Gastrocnemius medialis (tissue), 4 donors: ENCODE data around the gene EXTL1. TPM values are rescaled to one million over a fixed set of nuclear protein-coding genes. Genes with fewer than 3 reads are reported as not detected.

Source experiments
- ATAC-seq, 2 donors: fragments of 150-250 bp; one replicate each; pipeline ENCODE4 v1.9.1; 2016
- DNase-seq, 2 donors: peaks; one replicate each; pipeline ENCODE4 v3.0.0-alpha.2; 2019
- H3K27ac ChIP-seq, 4 donors: fragments of 200-600 bp; sonication (generic); 1 replicate in 1 of 4; 2 replicates in 3 of 4; pipeline ENCODE4 v1.5.1; 2016 to 2018; ENCODE audit warnings: mild to moderate bottlenecking in 2 of 4, moderate library complexity in 1 of 4
- H3K27me3 ChIP-seq, 3 donors: fragments of 200-600 bp; sonication (generic) in 2 of 3; 1 replicate in 1 of 3; 2 replicates in 2 of 3; pipeline versions ENCODE4 v1.5.1 to v1.6.0; 2016 to 2019; ENCODE audit warnings: mild to moderate bottlenecking in 1 of 3, moderate library complexity in 1 of 3
- H3K36me3 ChIP-seq, 2 donors: fragments of 200-600 bp; sonication (generic) in 1 of 2; one replicate each; pipeline ENCODE4 v1.5.1; 2017 to 2018
- H3K4me1 ChIP-seq, 2 donors: fragments of 200-600 bp; sonication (generic) in 1 of 2; one replicate each; pipeline ENCODE4 v1.5.1; 2016 to 2017; ENCODE audit warnings: mild to moderate bottlenecking in 2 of 2
- H3K4me3 ChIP-seq, 4 donors: fragments of 200-600 bp; sonication (generic) in 3 of 4; 1 replicate in 1 of 4; 2 replicates in 3 of 4; pipeline ENCODE4 v1.5.1; 2016 to 2019; ENCODE audit warnings: mild to moderate bottlenecking in 2 of 4
- H3K9me3 ChIP-seq, 3 donors: fragments of 200-600 bp; sonication (generic) in 2 of 3; 1 replicate in 1 of 3; 2 replicates in 2 of 3; pipeline ENCODE4 v1.5.1; 2016 to 2019
- CTCF ChIP-seq, 5 experiments: fragments of 450-650 bp in 3 of 5; fragments of 200-600 bp in 2 of 5; sonication (generic) in 2 of 5; IDR thresholded peaks in 4 of 5; conservative IDR thresholded peaks in 1 of 5; 1 replicate in 4 of 5; 2 replicates in 1 of 5; pipeline ENCODE4 v1.5.1; 2016 to 2019; ENCODE audit warnings: antibody characterized with exemption in 5 of 5, mild to moderate bottlenecking in 3 of 5, moderate library complexity in 3 of 5
- POLR2A ChIP-seq, 2 donors: fragments of 450-650 bp; IDR thresholded peaks; one replicate each; pipeline ENCODE4 v1.6.1; 2017; ENCODE audit warnings: antibody characterized with exemption in 2 of 2, mild to moderate bottlenecking in 2 of 2, moderate library complexity in 2 of 2
- in situ Hi-C, 4 donors: fragments of 200-750 bp; cut with MboI; loops; one replicate each; pipeline versions ENCODE4 v1.15.0 to v1.8.0; 2017; ENCODE audit warnings: low sequenced_read_pairs in 4 of 4
- intact Hi-C: fragments of 100-400 bp; cut with DNase I; formaldehyde crosslinking; loops from one replicate; pipeline ENCODE4 v1.15.1; 2023; ENCODE audit warnings: low total_unique reads
- total RNA-seq, 4 donors: library from RNA; depleted of rRNA; stranded (reverse); fragments of >200 nt; gene quantifications; one replicate each; pipeline versions ENCODE4 v1.1.0 to v1.2.3, GENCODE V29; 2016

The EXTL1 gene
- total RNA-seq, 4 donors from 2014 or later, result 0.33 to 0.95 TPM; not detected in 2

GRCh38 chr1:26003262-26003661 lies 18.3 kb upstream of the EXTL1 start:
- intact Hi-C loops, result no loop called here
- DNase-seq, result no peak
- TF ChIP-seq CTCF (IDR thresholded peaks at IDR 0.05 in 4 of 5, conservative IDR thresholded peaks at IDR 0.05 in 1 of 5) (no peak), POLR2A (IDR thresholded peaks at IDR 0.05) (no peak)
- peaks cover 0 to 5% of the 10 kb centered on the region in 2 donors for H3K4me1 ChIP-seq
- no peak overlapping the region for H3K27ac ChIP-seq
- H3K27me3 ChIP-seq, result no peaks in the 10 kb centered on the region
- in situ Hi-C loops, result loop anchor here in 1 of 4 donors (5.0 kb wide), 1 partner anchor 106 kb away; no protein-coding TSS in a partner anchor
- ATAC-seq, result no peak
- no peaks in the 10 kb centered on the region for H3K9me3 ChIP-seq
- no peak overlapping the region for H3K4me3 ChIP-seq
- H3K36me3 ChIP-seq, result no peaks in the 10 kb centered on the region

- Histone ChIP-seq H3K4me1 (peaks cover 0 to under 1% of the 10 kb centered on the region in 2 donors), H3K36me3 (no peaks in the 10 kb centered on the region), H3K27me3 (no peaks in the 10 kb centered on the region), H3K9me3 (no peaks in the 10 kb centered on the region), H3K27ac (no peak overlapping the region), H3K4me3 (no peak overlapping the region)
- no peak for TF ChIP-seq CTCF (IDR thresholded peaks at IDR 0.05 in 4 of 5, conservative IDR thresholded peaks at IDR 0.05 in 1 of 5)
- no peak for TF ChIP-seq POLR2A (IDR thresholded peaks at IDR 0.05)
- in situ Hi-C loops (loop anchor here in 1 of 4 donors (5.0 kb wide), 1 partner anchor 106 kb away; no protein-coding TSS in a partner anchor), intact Hi-C loops (no loop called here)
- ATAC-seq, result no peak
- no peak for DNase-seq
Observed at GRCh38 chr1:26003756-26004155, 17.8 kb upstream of the EXTL1 start.

GRCh38 chr1:26005434-26006105 lies 16.0 kb upstream of the EXTL1 start:
- Histone ChIP-seq H3K27me3 (no peaks in the 10 kb centered on the region), H3K27ac (no peak overlapping the region), H3K9me3 (no peaks in the 10 kb centered on the region), H3K36me3 (no peaks in the 10 kb centered on the region), H3K4me1 (no peaks in the 10 kb centered on the region), H3K4me3 (no peak overlapping the region)
- ATAC-seq, result no peak
- intact Hi-C loops (no loop called here), in situ Hi-C loops (no loop called here)
- DNase-seq, result no peak
- TF ChIP-seq CTCF (IDR thresholded peaks at IDR 0.05 in 4 of 5, conservative IDR thresholded peaks at IDR 0.05 in 1 of 5) (no peak), POLR2A (IDR thresholded peaks at IDR 0.05) (no peak)

GRCh38 chr1:26006710-26007109 lies 14.9 kb upstream of the EXTL1 start:
- Histone ChIP-seq H3K27me3 (no peaks in the 10 kb centered on the region), H3K9me3 (no peaks in the 10 kb centered on the region), H3K4me3 (no peak overlapping the region), H3K36me3 (no peaks in the 10 kb centered on the region), H3K4me1 (no peaks in the 10 kb centered on the region), H3K27ac (no peak overlapping the region)
- no peak for ATAC-seq
- intact Hi-C loops, result no loop called here
- no peak for DNase-seq
- in situ Hi-C loops, result no loop called here
- no peak for TF ChIP-seq POLR2A (IDR thresholded peaks at IDR 0.05)
- TF ChIP-seq CTCF (IDR thresholded peaks at IDR 0.05 in 4 of 5, conservative IDR thresholded peaks at IDR 0.05 in 1 of 5), result no peak
